HepG2 (cell line): ENCODE results near the gene ELP1. TPM values are rescaled to one million over a fixed set of nuclear protein-coding genes. Genes with fewer than 3 reads are reported as not detected.

Source experiments
- ATAC-seq: fragments of 200-7000 bp; cut with Tn5 transposase; 3 replicates; pipeline ENCODE4 v1.9.1; 2020; ENCODE audit warnings: mild to moderate bottlenecking, moderate library complexity
- BruUV-seq: library from RNA; stranded (reverse); fragments of 400-500 nt; replicated peaks from 2 replicates; lab custom pipeline; 2021; lab: Mats Ljungman, UMichigan
- CTCF ChIA-PET: fragments of 300-600 bp; formaldehyde crosslinking; extraction: SDS; loops from one replicate; lab custom pipeline; 2021; ENCODE audit warnings: low total read pairs, inconsistent platforms, low intra/inter-chr PET ratio; lab: Yijun Ruan, JAX
- POLR2A ChIA-PET: fragments of 350-600 bp; sonication (Branson Sonifier 250); formaldehyde crosslinking; loops from one replicate; lab custom pipeline; 2020; ENCODE audit warnings: antibody characterized with exemption, inconsistent platforms; lab: Yijun Ruan, JAX
- DNase-seq: peaks from one replicate; pipeline ENCODE4 v3.0.0-alpha.2; 2015; ENCODE audit warnings: low spot score
- FAIRE-seq: peaks from 3 replicates; lab custom pipeline; 2011; peaks lifted over from hg19 to GRCh38; lab: Jason Lieb, UNC
- H2AFZ ChIP-seq: one replicate; pipeline ENCODE4 v1.6.1; 2011; ENCODE audit warnings: low read length, inconsistent platforms
- H3K27ac ChIP-seq: fragments of 300-600 bp; 3 replicates; pipeline ENCODE4 v1.8.0; 2011; ENCODE audit warnings: mixed run types, mild to moderate bottlenecking, mixed read lengths, low read length, inconsistent platforms; ENCODE audit not compliant: insufficient read depth; ENCODE audit errors: extremely low read length
- H3K27me3 ChIP-seq, 2 experiments: fragments of 200-600 bp in 1 of 2; 2 replicates in 1 of 2; 3 replicates in 1 of 2; pipeline versions ENCODE4 v1.6.0 to v1.8.0; 2011; ENCODE audit warnings: low read length in 2 of 2, mild to moderate bottlenecking in 2 of 2, moderate library complexity in 2 of 2, inconsistent platforms in 1 of 2; ENCODE audit not compliant: insufficient read depth in 2 of 2, control insufficient read depth in 1 of 2
- H3K36me3 ChIP-seq, 2 experiments: fragments of 200-600 bp in 1 of 2; replicated peaks in 1 of 2; 2 replicates in 1 of 2; 3 replicates in 1 of 2; pipeline versions ENCODE4 v1.5.1 to v1.8.0; 2011; ENCODE audit warnings: low read length in 2 of 2, inconsistent platforms in 1 of 2; ENCODE audit not compliant: insufficient read depth in 2 of 2, control insufficient read depth in 1 of 2
- H3K4me1 ChIP-seq: 2 replicates; pipeline ENCODE4 v1.5.1; 2012; ENCODE audit warnings: low read length, inconsistent platforms; ENCODE audit not compliant: insufficient read depth
- H3K4me2 ChIP-seq: 2 replicates; pipeline ENCODE4 v1.6.0; 2011; ENCODE audit warnings: low read depth, low read length, inconsistent platforms
- H3K4me3 ChIP-seq, 3 experiments: fragments of 200-600 bp in 1 of 3; sonication (generic), shearing (Covaris generic) in 1 of 3; replicated peaks in 1 of 3; 2 replicates each; pipeline ENCODE4 v1.5.1; 2011 to 2016; ENCODE audit warnings: low read length in 3 of 3, inconsistent platforms in 2 of 3, low read depth in 2 of 3, mild to moderate bottlenecking in 2 of 3, control low read depth in 1 of 3, mixed read lengths in 1 of 3; ENCODE audit not compliant: insufficient read depth in 1 of 3
- H3K79me2 ChIP-seq: one replicate; pipeline ENCODE4 v1.6.1; 2011; ENCODE audit warnings: low read length, inconsistent platforms; ENCODE audit not compliant: insufficient read depth
- H3K9ac ChIP-seq: 2 replicates; pipeline ENCODE4 v1.6.0; 2011; ENCODE audit warnings: mild to moderate bottlenecking, low read depth, low read length, inconsistent platforms; ENCODE audit not compliant: insufficient read depth
- H3K9me3 ChIP-seq: 2 replicates; pipeline ENCODE4 v1.5.1; 2012; ENCODE audit warnings: mild to moderate bottlenecking, low read length
- H4K20me1 ChIP-seq: 2 replicates; pipeline ENCODE4 v1.6.0; 2011; ENCODE audit warnings: inconsistent platforms, mild to moderate bottlenecking, low read length, moderate library complexity; ENCODE audit not compliant: insufficient read depth
- ATF7 ChIP-seq, 2 experiments: fragments of 450-650 bp in 1 of 2; sonication (generic) in 1 of 2; formaldehyde crosslinking in 1 of 2; IDR thresholded peaks; 2 replicates each; pipeline versions ENCODE4 v1.4.0 to v1.6.1; 2016 to 2020; ENCODE audit warnings: antibody characterized with exemption in 1 of 2, mild to moderate bottlenecking in 1 of 2, missing genetic modification reagents in 1 of 2
- CEBPB ChIP-seq: IDR thresholded peaks from 2 replicates; pipeline ENCODE4 v1.6.1; 2011; ENCODE audit warnings: low read depth, low read length, improper control_type of control experiment, borderline replicate concordance
- DPF2 ChIP-seq: sonication (generic); formaldehyde crosslinking; IDR thresholded peaks from 2 replicates; pipeline ENCODE4 v1.4.0; 2020; ENCODE audit warnings: mild to moderate bottlenecking, low read depth, missing genetic modification reagents, borderline replicate concordance
- POGK ChIP-seq: sonication (generic); formaldehyde crosslinking; conservative IDR thresholded peaks from 2 replicates; pipeline ENCODE4 v1.8.0; 2022; ENCODE audit warnings: mild to moderate bottlenecking, moderate library complexity, missing genetic modification reagents
- ZNF17 ChIP-seq: sonication (generic); formaldehyde crosslinking; IDR thresholded peaks from 2 replicates; pipeline ENCODE4 v1.5.0; 2020; ENCODE audit warnings: mild to moderate bottlenecking, missing genetic modification reagents
- ZNF572 ChIP-seq: sonication (generic); formaldehyde crosslinking; IDR thresholded peaks from 2 replicates; pipeline ENCODE4 v1.5.1; 2020; ENCODE audit warnings: mild to moderate bottlenecking, missing genetic modification reagents
- WGBS: methylation state at CpG from one replicate; pipeline ENCODE4 v1.1.6; 2017; ENCODE audit warnings: low lambda C conversion rate; 5-methylcytosine and 5-hydroxymethylcytosine counted together
- in situ Hi-C: cut with HindIII; loops from 2 replicates; pipeline ENCODE4 v1.10.0; 2017; ENCODE audit warnings: low pct_unique_long_range_greater_than_20kb; ENCODE audit not compliant: extremely low pct_ligation_motif_present
- intact Hi-C: fragments of 100-400 bp; cut with micrococcal nuclease; formaldehyde crosslinking; loops from one replicate; pipeline ENCODE4 v1.10.0; 2022; ENCODE audit not compliant: unreplicated experiment
- polyA plus RNA-seq, 8 experiments: library from polyadenylated mRNA; depleted of rRNA in 3 of 8; stranded (reverse) in 7 of 8; unstranded in 1 of 8; fragments of >200 nt; fragmentation: Illumina TruSeq in 4 of 8; extraction: Trizol in 4 of 8; gene quantifications; 2 replicates each; pipeline versions ENCODE4 v1.2.1 to v1.2.3, GENCODE V29; 2011 to 2016; ENCODE audit warnings: low read depth in 4 of 8, missing spikeins in 1 of 8, mixed read lengths in 1 of 8; ENCODE audit not compliant: insufficient read depth in 1 of 8
- total RNA-seq, 5 experiments: library from RNA; depleted of rRNA; stranded (reverse); fragments of >200 nt; fragmentation: Illumina TruSeq; extraction: Trizol; gene quantifications; 2 replicates each; pipeline ENCODE4 v1.2.3, GENCODE V29; 2016; ENCODE audit warnings: low read depth in 1 of 5

ELP1 gene
- total and polyA plus RNA-seq, 2 of the 13 experiments (the other 11 are each of a cell fraction or from before 2014, with no cell fraction given), result 157 to 275 TPM

GRCh38 chr9:108861997-108862396 lies 71.9 kb downstream of the ELP1 start, which contains the start of gene ACTL7A:
TSS of gene ACTL7A (plus strand) at chr9:108862266. CDS start at chr9:108862323, 57 bp downstream.
- BruUV-seq, result no TSS peak
- in situ Hi-C loops (no loop called here), intact Hi-C loops (loop anchor here (10.0 kb wide), 1 partner anchor 87 kb away; no protein-coding TSS in a partner anchor)
- Histone ChIP-seq H3K4me1 (peaks cover 43% of the 10 kb centered on the region), H3K79me2 (no peaks in the 10 kb centered on the region), H3K4me3 (no peak within 1 kb of the TSS), H3K27ac (no peak within 1 kb of the TSS), H4K20me1 (no peaks in the 10 kb centered on the region), H3K9ac (no peak within 1 kb of the TSS), H3K4me2 (no peak within 1 kb of the TSS), H2AFZ (no peak within 1 kb of the TSS), H3K27me3 (no peaks in the 10 kb centered on the region), H3K9me3 (no peaks in the 10 kb centered on the region), H3K36me3 (peaks cover 0 to 1% of the 10 kb centered on the region in 2 experiments; a peak in 1 of 5 replicates)
- TF ChIP-seq ZNF572 (CRISPR knock-in tag) (no peak), DPF2 (no peak), POGK (CRISPR knock-in tag) (no peak), ATF7 (IDR thresholded peaks at IDR 0.05) (peak; percentile 68), ATF7 (CRISPR knock-in tag; IDR thresholded peaks at IDR 0.05) (no peak), ZNF17 (CRISPR knock-in tag) (no peak), CEBPB (peak; percentile 20; the same call in 1 of the 2 replicates)
- POLR2A ChIA-PET, result interaction anchor here (1.4 kb wide), 1 partner anchor 15 kb away, joined by 3 read pairs; no protein-coding TSS in a partner anchor
- no peak for DNase-seq
- ATAC-seq, result no peak; the same call in 2 of the 3 replicates
- FAIRE-seq, result no peak
- CTCF ChIA-PET, result no interaction called here
- WGBS, result 92% methylated on average over 3 of the region's 3 CpGs
